IPS DF 4.7 (cell line): Measurements from ENCODE around the gene PTPRE.

Source experiments
- DNase-seq: peaks from one replicate; pipeline ENCODE4 v3.0.0-alpha.2; 2013; ENCODE audit warnings: low spot score; ENCODE audit errors: extremely low read depth

Gene PTPRE

DNA sequence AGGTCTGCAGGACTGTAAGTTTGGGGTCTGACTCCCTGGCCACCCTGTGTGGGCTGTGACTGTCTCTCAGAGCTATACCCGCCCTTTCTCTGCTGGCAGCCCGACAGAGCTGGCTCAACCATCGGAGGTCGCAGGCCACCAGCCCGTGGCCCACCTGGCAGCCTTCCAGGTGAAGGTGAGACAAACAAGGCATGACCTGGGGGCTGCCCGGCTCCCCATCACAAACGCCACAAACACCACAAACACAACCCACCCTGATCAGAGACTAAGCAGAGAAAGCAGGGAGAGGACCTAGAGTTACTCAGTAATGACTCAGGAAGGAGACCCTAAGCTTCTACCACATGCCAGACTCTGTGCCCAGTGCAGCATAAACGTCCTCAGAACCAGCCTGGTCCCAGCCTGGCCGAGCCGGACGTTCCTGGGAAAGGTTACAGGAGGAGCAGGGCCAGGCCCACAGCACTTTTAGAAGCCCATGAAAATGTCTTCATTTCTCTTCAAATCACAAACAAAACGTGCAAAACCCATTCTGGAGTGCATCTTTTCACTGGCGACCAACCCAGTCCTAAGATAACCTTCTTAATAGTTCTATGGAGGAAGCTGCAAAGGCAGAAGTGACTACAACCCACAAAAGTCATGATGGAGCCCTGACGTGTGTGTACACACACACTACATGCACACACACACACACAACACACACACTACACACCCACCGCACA lies 152.5 kb downstream of the PTPRE start:
- DNase-seq = no peak

DNA sequence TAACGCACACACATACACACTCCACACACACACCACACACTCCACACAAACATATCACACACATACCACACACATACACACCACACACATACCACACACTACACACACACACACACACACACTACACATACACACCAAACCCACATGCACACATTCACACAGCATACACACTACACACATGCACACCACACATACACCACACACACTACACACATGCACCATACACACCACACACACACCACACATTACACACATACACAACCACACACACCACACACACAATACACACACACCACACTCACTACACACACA lies 153.0 kb downstream of the PTPRE start:
- no peak for DNase-seq

DNA sequence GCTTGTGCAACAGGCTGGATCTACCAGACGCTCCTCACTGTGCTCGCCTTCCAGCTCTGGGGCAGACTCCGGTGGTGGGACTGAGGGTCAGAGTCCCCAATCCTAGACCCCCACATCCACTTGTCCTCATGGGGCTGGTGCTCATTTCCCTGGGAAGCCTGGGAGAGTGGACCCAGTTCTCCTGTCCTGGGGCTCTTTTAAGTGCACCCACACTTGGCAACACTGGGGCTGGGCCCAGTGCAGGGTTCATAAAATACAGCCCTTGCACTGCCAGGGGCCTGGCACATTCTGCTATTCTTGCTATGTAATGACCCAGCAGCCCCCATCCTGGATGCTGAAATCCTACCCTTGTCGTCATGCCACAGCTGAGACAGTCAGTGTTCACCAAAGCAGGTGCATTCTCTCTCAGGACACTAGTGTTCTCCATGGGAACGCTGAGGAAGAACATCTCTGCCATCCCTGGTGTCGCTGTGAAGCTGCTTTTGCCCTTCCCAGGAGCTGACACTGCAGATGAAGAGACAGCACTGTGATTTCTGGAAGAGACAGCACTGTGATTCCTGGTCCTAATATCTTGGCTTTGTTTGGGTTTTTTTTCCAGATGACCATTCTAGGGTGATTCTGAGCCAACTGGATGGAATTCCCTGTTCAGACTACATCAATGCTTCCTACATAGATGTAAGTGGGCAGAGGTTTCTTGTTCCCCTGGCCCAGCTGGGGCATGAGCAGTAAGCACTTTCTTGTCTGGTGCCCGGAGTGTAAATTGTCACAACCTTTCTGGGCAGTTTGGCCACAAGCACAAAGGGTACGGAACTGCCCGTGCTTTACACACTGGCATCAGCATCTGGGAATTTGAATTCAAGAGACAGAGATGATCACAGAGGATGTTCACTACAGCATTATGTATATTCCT lies 153.7 kb downstream of the PTPRE start:
- DNase-seq = no peak

DNA sequence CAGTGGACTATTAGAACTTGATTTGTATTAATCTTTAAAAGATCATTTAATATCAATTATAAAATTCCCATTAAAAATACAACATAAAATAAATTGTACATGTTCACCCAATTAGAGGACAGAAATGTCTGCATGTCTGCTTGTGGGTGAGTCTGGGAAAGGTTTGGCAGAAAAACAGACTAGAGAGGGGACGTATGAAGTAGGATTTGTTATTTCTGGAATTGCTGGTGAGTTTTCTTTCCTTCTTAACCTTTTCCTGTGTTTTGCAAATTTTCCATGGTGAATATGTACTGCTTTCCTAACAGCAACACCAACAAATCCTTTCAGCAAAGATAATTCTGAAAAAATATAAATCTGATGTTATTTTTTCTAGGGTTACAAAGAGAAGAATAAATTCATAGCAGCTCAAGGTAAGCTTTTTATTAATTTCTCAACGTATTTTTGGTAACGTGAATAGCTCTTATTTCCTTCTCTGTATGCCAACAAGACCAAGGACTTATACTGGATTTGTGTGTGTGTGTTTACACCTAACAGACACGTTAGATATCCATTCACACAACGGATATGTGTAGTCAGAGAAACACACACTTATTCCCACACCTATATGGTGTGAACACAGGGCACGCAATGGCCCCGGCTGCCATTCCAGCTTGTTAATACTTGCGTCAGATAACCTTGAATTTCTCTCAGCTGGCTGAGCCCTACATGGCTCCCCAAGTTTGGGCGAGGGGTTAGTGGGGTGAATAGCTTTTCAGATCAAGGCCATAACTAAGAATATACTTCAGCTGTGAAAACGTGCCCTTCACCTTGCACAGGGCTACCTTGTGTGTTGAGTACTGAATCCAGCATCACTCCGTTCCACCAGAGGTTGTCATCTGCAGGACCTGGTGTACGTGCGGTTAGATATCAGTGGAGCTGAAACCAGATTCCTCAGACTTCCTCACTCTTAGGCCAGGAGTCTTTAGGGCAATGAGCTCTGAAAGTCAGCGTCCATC lies 154.7 kb downstream of the PTPRE start:
- DNase-seq = no peak

DNA sequence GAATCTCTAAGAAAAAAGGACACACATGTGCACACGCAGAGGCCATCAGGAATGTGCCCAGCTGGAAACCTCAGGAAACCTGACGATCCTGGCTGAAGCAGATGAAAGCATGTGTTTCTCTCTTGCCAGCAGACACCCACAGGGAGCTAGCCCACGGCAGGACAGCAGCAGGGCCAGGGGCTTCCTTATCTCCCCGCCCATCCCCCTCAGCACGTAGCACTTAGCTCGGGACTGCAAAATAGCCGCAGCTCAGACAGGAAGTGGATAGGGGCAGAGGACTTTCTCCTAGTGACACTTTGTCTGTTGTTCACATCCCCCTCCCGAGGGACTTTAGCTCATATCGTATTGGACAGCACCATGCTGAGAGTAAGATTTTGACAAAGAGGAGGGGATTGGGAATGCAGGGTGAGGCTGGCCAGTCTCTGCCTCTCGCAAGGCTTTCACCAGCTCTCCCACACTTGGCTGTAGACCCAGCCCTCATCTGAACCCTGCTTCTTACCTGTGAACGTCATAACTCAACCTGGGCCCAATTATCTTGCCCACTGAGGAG lies 155.5 kb downstream of the PTPRE start:
- DNase-seq = no peak

DNA sequence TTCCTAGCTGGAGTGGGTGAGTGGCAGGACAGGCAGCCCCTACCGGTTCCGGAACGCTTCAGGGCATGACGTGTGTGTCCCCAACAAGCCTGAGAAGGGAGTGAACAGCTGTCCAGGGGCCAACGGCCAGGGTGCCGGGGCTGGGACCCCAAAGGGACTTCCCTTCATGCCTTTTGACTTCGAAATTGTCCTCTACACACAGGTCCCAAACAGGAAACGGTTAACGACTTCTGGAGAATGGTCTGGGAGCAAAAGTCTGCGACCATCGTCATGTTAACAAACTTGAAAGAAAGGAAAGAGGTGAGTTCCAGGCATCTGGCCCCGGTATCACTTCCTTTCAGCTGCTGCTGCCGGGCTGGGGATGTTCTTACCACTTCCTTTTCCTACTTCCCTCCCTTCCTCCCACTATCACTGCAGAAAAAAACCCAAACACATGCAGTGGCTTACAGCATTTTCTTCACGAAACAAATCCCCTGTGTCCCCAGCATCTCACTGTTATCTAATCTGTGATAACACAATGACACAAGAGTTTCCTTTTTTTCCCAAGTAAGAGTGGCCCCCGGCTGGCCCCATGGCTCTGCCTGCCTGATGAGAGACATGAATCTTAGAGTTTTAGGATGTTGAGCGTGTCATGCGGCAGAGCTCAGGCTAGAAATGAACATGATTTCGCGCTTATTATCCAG lies 156.1 kb downstream of the PTPRE start:
- DNase-seq = no peak

DNA sequence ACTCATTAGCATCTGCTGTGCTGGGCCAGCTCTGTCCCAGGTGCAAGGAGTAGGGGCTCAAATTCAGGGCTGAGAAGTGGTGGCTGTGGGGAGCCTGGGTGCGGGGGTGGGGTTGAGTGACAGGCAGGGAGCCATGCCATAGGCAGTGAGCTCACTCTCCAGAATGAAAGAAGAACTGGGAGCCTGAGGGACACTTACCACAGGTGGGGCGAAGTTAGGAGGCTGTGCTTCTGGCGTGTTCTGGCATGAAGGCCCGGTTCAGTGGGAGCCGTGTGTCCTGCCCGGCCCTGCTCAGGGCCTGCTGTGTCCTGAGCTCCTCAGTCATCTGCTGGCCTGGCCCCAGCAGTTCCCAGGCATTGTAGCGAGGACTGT lies 156.8 kb downstream of the PTPRE start:
- no peak for DNase-seq

DNA sequence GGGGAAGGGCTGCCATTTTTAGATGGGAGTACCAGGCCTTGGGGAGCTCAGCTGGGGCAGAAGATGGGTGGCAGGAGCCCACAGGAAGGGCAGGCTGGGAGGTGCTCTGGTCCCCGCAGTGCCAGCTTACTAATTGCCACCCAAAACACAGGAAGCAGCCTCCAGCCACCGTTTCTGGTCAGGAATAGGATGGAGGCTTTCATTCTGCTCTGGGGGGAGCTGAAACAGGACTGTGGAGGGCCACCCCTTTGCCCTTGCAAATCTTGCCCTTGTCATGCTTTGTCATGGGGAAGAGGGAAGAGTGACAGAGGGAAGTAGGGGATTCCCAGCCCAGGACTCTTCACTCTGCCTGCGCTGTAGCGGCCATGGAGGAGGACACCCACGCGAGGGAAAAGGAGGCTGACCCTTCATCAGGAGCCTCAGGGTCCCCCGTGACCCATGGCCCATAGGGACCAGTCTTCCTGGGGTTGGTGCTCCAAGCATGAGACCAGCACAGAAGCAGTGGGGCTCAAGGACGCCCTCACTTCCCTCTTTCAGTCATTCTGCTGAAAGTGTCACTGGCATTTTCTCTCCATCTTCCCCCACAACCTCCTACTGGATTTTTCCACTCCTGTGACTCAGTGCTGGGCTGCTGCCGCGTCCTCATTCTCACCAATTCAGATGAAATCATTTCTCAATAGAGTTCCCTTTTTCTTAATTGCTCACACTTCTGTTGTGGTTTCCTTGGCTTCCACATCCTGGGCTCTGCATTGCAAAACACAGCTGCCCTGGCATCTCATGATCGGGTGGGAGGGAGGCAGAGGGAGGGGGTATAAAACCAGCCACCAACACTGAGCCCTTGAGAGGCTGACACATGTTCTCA lies 157.4 kb downstream of the PTPRE start:
- DNase-seq = no peak

DNA sequence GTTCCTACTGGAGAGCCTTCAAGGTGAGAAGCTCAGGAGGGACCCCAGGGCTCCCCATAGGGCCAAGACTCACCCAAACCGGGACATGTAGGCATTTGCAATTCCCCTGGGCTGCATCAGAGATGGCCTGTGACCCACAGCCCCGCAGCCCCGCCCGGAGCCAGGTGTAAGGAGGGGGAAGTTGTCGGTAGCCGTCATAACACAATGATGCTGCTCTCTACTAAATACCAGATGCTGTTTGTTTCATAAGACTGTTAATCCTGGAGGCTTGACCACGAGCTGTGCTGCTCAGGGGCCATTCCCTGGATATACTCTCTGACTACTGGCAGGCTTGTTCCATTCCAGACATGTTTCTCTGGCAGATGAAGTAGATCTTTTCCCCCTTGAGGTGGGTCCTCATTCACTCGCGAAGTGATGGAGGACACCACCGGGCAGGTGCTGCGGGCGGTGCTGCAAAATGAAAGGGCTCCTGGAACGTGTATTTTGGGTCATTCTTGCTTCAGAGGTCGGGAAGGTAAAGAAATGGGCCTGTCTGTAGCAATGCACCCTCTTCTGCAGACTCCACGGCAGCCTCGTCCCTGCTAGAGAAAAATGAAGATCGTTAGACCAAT lies 158.2 kb downstream of the PTPRE start:
- no peak for DNase-seq

DNA sequence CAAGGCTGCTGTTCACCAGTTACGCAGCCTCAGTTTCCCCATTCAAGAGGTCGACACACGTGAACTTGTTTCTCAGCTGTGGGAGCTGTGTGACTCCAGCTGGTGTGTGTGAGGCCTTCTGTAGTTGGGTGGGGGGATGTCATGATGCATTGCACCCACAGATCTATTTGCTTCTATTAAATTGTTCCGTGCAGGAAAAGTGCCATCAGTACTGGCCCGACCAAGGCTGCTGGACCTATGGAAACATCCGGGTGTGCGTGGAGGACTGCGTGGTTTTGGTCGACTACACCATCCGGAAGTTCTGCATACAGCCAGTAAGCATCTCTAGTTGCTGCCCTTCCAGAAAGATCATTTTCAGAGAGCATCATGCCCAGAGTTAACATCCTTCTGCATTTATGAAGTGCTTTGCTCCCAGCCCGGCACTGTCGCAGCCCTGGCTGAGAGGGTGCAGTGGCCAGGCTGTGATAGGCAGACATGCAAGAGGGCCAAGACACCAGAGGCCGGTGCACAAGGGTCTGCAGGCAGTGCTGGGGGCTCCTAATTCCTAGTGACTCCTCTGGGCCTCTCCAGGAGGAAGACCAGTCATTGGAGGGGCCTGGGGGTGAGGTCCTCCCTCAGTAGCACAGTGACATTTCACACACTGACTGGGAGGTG lies 159.1 kb downstream of the PTPRE start:
- no peak for DNase-seq

DNA sequence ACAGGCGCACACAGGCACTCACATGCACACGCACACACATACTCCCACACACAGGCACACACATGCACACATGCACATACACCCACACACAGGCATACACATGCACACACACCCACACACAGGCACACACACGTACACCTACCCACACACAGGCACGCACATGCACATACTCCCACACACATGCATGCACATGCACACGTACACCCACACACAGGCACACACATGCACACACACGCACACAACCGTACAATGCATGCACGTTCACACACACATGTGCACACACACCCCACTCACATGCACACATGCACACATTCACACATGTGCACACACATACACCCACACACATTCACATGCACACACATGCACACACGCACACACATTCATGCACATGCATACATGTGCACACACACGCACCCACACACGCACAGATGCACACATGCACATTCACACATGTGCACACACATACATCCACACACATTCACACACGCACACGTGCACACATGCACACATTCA lies 160.0 kb downstream of the PTPRE start:
- no peak for DNase-seq

DNA sequence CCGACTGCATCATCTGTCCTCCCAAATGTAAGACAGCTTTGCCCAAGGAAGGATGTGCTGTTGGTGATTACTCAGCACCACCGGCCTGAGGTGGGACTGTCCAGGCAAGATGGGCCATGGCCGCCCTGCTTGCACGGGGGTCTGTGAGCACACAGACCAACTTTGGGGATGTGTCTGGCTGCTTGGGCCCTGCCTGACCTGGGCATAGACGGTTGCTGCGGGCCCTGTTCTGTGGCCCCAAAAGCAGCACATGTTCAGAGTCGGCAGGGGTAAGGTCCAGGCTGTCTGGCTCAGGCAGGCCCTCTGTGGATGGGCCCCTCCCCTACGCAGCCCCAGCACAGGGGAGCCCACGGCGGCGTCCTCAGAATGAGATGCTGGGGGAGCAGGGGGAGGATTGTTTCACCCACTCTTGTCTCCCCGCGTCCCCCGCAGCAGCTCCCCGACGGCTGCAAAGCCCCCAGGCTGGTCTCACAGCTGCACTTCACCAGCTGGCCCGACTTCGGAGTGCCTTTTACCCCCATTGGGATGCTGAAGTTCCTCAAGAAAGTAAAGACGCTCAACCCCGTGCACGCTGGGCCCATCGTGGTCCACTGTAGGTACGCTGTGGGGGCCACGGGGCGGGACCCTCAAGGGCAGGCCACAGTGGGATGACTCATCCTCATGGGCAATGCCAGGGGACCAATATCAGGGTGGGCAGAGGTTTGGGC lies 160.9 kb downstream of the PTPRE start:
- no peak for DNase-seq

DNA sequence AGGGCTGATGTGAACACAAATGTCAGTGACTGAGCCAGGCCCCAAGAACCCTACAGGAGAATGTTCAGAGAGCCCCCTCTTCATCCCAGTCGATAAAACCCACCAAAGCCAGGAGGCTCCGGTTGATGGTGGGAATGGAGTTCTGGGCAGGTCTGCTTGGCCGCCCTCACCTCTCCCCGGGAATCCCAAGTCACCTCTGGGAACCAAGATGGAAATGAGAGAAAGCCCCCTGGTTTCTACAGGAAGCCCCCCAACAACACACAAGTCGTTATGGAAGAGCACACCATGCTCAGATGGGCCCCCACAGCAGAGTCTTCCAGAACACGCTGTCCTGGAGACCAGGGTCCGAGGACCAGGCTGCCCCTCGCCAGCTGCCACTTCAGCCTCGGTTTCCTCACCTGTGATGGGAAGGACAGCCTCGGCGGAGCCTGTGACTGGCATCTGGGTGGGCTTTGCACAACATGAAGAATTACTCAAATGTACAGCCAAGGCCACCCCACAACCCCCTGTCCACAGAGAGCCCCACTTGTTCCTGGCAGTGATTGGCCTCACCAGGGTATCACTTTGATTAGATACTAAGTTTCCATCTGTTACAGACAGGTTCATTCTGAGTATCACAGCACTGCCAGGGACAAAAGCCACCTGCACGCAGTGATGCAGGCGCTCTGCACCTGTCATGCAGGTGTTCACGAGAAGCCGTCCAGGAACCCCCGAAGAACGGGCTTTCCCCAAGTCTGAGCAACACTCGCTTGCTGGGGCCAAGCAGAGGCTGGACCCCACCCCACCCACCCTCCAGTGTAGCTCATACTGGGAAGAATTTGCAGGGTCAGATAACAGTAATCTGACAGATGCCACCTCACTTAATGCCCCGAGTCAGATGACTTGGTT lies 161.7 kb downstream of the PTPRE start:
- DNase-seq = no peak

DNA sequence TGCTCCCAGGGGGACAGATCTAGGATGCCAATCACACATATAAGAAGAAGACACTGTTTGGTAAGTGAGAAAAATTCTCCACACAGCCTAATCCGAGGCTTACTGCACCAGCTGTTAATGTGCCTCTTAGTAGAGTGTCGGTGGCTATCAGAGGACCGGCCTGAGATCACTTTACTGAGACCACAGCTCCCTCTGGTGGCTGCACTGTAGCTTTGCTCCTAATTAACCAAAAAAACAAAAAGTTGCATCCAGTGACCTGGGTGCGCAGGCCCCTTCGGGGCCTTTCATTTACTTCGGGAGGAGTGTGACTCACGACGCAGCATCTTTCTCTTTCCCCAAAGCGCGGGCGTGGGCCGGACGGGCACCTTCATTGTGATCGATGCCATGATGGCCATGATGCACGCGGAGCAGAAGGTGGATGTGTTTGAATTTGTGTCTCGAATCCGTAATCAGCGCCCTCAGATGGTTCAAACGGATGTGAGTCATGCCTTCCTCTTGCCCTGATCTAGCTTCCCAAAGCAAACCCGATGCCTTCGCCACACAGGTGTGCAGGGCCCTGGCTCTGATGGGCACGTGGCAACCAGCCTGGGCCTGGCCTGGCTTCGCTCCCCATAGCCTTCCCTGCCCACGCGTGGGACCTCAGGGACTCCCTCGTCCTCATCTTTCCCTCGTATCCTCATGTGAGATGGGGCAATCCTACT lies 162.6 kb downstream of the PTPRE start:
- no peak for DNase-seq

DNA sequence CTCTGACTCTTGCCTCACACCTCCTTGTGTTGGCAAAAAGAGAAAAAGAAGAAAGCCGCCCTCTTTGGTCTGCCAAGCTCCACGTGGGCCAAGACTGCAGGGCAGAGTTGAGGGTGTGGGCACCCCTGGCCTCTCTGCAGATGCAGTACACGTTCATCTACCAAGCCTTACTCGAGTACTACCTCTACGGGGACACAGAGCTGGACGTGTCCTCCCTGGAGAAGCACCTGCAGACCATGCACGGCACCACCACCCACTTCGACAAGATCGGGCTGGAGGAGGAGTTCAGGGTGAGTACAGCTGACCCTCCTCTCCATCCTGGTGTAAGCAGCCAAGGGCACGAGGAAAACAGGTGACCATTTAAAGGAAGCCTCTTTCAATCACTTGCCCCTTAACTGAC lies 163.3 kb downstream of the PTPRE start:
- no peak for DNase-seq

DNA sequence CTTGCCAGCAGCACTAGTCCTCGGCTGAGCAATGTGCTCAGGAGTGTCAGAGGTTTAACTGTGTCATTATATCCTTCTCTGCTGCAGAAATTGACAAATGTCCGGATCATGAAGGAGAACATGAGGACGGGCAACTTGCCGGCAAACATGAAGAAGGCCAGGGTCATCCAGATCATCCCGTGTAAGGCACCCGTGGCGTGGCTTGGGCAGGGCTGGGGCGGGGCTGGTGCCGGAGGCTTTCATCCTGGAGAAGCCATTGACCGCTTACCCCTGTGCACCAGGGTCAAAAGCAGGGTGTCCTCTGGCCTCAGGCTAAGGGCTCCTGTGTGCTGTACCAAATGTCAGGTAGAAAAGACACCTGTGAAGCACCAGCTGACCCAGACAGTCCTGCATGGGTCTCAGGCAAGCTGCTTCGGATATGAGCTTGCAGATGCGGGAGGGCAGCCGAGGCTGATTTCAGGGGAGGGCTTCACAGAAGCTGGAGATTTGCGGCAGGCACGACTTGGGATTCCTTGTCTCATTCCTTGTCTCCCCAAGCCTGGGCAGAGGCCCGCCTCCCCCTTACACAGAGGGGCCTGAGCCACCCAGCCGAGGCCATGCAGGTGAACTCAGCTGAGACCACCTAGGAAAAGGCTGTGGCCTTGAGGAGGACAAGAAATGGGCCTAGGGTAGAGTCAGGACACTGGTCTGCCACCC lies 164.0 kb downstream of the PTPRE start:
- DNase-seq = no peak
